Osteoblast (primary cell): Measurements from ENCODE around the gene ALKBH4. TPM values are rescaled to one million over a fixed set of nuclear protein-coding genes. Genes with fewer than 3 reads are reported as not detected.

Experiments used
- DNase-seq: peaks from one replicate; pipeline ENCODE4 v3.0.0; 2011; ENCODE audit warnings: low spot score, mixed read lengths; ENCODE audit not compliant: insufficient read length; ENCODE audit errors: missing footprints
- H2AFZ ChIP-seq: 2 replicates; pipeline ENCODE4 v1.6.0; 2011; ENCODE audit warnings: mild to moderate bottlenecking, low read length
- H3K27ac ChIP-seq: 2 replicates; pipeline ENCODE4 v1.5.1; 2011; ENCODE audit warnings: mild to moderate bottlenecking, low read depth, low read length, moderate library complexity
- H3K27me3 ChIP-seq: 2 replicates; pipeline ENCODE4 v1.6.0; 2012; ENCODE audit warnings: mild to moderate bottlenecking, control low read depth, inconsistent platforms, low read length, moderate library complexity; ENCODE audit not compliant: insufficient read depth
- H3K36me3 ChIP-seq: 2 replicates; pipeline ENCODE4 v1.5.1; 2011; ENCODE audit warnings: mild to moderate bottlenecking, low read length, control low read depth, moderate library complexity; ENCODE audit not compliant: insufficient read depth
- H3K4me1 ChIP-seq: 2 replicates; pipeline ENCODE4 v1.5.1; 2011; ENCODE audit warnings: mild to moderate bottlenecking, low read length, control low read depth, moderate library complexity; ENCODE audit not compliant: insufficient read depth
- H3K4me2 ChIP-seq: 2 replicates; pipeline ENCODE4 v1.6.0; 2011; ENCODE audit warnings: mild to moderate bottlenecking, low read length; ENCODE audit not compliant: insufficient read depth
- H3K4me3 ChIP-seq: fragments of 200-600 bp; sonication (generic); 3 replicates; pipeline ENCODE4 v1.5.1; 2012; ENCODE audit warnings: mild to moderate bottlenecking, low read length, inconsistent platforms; ENCODE audit not compliant: insufficient read depth
- H3K79me2 ChIP-seq: 2 replicates; pipeline ENCODE4 v1.6.0; 2012; ENCODE audit warnings: mild to moderate bottlenecking, low read length, control low read depth, inconsistent platforms; ENCODE audit not compliant: insufficient read depth
- H3K9me3 ChIP-seq: 2 replicates; pipeline ENCODE4 v1.5.1; 2011; ENCODE audit warnings: low read depth, low read length, control low read depth
- H4K20me1 ChIP-seq: 2 replicates; pipeline ENCODE4 v1.6.0; 2012; ENCODE audit warnings: mild to moderate bottlenecking, low read length, control low read depth; ENCODE audit not compliant: insufficient read depth
- total RNA-seq: library from RNA; depleted of rRNA; stranded (reverse); fragments of >200 nt; gene quantifications from 2 replicates; pipeline ENCODE4 v1.2.3, GENCODE V29; 2012
- TF ChIP-seq, protein P1 (sequence below): IDR thresholded peaks from 2 replicates; pipeline ENCODE4 v1.5.1; 2011; ENCODE audit warnings: mild to moderate bottlenecking, low read depth, low read length, moderate library complexity; ENCODE audit errors: extremely low read depth

The ALKBH4 gene
- total RNA-seq, 1 donor, result 16.3 TPM

DNA sequence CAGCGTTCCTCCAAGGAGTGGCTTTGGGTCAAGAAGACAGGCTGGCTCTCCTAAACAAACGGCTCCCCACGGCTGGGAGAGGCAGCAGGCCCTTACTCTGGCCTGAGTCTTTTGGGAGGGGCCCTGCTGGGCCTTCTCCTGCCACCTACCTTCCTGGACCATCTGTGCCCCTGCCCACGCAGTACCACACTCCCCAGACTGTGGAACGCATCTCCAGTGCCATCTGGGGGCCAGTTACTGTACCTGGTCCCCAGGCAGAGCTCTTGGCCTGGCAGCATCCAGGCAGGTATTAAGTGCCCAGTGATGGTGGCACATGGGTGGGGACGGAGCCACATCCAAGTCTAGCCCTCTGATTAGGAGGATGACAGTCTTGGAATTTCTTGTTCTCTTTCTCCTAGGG is 14.4 kb downstream of the ALKBH4 start:
- peaks cover 12% of the 10 kb centered on the region for H3K36me3 ChIP-seq
- DNase-seq, result peak; percentile 73
- peaks cover 5% of the 10 kb centered on the region for H4K20me1 ChIP-seq
- no peak overlapping the region for H3K4me3 ChIP-seq
- no peaks in the 10 kb centered on the region for H3K9me3 ChIP-seq
- no peaks in the 10 kb centered on the region for H3K79me2 ChIP-seq
- peaks cover 8% of the 10 kb centered on the region for H3K4me1 ChIP-seq
- no peak overlapping the region for H2AFZ ChIP-seq
- no peaks in the 10 kb centered on the region for H3K27me3 ChIP-seq
- H3K27ac ChIP-seq, result no peak overlapping the region
- TF ChIP-seq, protein P1, sequence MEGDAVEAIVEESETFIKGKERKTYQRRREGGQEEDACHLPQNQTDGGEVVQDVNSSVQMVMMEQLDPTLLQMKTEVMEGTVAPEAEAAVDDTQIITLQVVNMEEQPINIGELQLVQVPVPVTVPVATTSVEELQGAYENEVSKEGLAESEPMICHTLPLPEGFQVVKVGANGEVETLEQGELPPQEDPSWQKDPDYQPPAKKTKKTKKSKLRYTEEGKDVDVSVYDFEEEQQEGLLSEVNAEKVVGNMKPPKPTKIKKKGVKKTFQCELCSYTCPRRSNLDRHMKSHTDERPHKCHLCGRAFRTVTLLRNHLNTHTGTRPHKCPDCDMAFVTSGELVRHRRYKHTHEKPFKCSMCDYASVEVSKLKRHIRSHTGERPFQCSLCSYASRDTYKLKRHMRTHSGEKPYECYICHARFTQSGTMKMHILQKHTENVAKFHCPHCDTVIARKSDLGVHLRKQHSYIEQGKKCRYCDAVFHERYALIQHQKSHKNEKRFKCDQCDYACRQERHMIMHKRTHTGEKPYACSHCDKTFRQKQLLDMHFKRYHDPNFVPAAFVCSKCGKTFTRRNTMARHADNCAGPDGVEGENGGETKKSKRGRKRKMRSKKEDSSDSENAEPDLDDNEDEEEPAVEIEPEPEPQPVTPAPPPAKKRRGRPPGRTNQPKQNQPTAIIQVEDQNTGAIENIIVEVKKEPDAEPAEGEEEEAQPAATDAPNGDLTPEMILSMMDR, result no peak
- no peak overlapping the region for H3K4me2 ChIP-seq

GRCh38 chr7:102449136-102449535 is 15.5 kb downstream of the ALKBH4 start:
- Histone ChIP-seq H3K4me1 (peaks cover 8% of the 10 kb centered on the region), H3K9me3 (no peaks in the 10 kb centered on the region), H3K27ac (no peak overlapping the region), H3K36me3 (peaks cover 17% of the 10 kb centered on the region), H3K79me2 (no peaks in the 10 kb centered on the region), H3K4me2 (no peak overlapping the region), H4K20me1 (peaks cover 5% of the 10 kb centered on the region), H3K4me3 (no peak overlapping the region), H3K27me3 (no peaks in the 10 kb centered on the region), H2AFZ (no peak overlapping the region)
- no peak for DNase-seq
- TF ChIP-seq, protein P1, result no peak

DNA sequence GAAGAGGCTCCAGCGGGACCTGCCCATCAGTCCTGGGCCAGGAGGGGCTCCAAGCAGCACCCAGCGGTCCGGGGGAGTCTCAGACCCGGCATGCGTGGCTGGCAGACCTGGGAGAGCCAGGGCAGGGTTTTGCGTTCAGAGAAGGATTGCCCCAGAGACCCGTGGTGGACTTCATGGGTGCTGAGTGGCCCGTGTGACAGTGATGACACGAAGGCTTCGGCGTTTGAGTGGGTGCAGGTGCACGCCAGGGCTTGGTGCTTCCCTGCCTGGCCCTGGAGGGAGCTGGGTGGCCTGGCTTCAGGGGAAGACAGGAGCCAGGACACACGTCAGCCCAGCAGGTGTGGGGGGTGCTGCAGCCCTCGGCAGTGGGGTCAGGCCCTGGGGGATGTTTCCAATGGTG is 17.4 kb downstream of the ALKBH4 start:
- no peak overlapping the region for H2AFZ ChIP-seq

DNA sequence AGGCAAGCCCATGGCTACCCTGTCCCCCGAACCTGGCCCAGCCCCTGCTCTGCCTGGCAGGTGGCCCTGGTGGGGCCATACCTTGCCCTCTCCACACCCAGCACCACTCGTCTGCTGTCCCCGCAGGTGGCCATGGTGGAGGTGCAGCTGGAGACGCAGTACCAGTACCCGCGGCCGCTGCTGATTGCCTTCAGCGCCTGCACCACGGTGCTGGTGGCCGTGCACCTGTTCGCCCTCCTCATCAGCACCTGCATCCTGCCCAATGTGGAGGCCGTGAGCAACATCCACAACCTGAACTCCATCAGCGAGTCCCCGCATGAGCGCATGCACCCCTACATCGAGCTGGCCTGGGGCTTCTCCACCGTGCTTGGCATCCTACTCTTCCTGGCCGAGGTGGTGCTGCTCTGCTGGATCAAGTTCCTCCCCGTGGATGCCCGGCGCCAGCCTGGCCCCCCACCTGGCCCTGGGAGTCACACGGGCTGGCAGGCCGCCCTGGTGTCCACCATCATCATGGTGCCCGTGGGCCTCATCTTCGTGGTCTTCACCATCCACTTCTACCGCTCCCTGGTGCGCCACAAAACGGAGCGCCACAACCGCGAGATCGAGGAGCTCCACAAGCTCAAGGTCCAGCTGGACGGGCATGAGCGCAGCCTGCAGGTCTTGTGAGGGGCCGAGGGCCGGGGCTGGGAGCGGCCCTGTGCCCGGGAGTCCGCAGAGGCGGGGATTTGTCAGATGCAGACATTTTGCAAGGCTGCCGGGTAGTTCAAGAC is 18.1 kb downstream of the ALKBH4 start:
- no peak overlapping the region for H3K27ac ChIP-seq
- no peaks in the 10 kb centered on the region for H3K9me3 ChIP-seq
- H3K79me2 ChIP-seq, result no peaks in the 10 kb centered on the region
- peaks cover 19% of the 10 kb centered on the region for H3K36me3 ChIP-seq
- TF ChIP-seq, protein P1, result no peak
- H4K20me1 ChIP-seq, result peaks cover 5% of the 10 kb centered on the region
- no peak overlapping the region for H3K4me3 ChIP-seq
- peak; percentile 27 for DNase-seq
- peaks cover 5% of the 10 kb centered on the region for H3K4me1 ChIP-seq
- no peak overlapping the region for H3K4me2 ChIP-seq
- no peaks in the 10 kb centered on the region for H3K27me3 ChIP-seq
- no peak overlapping the region for H2AFZ ChIP-seq

More for the DNA sequence above, 17.4 kb downstream of the ALKBH4 start:
- no peaks in the 10 kb centered on the region for H3K9me3 ChIP-seq
- TF ChIP-seq, protein P1, result no peak
- no peak overlapping the region for H3K4me2 ChIP-seq
- peaks cover 17% of the 10 kb centered on the region for H3K36me3 ChIP-seq
- H3K79me2 ChIP-seq, result no peaks in the 10 kb centered on the region
- peaks cover 5% of the 10 kb centered on the region for H4K20me1 ChIP-seq
- H3K4me3 ChIP-seq, result no peak overlapping the region
- H3K4me1 ChIP-seq, result peaks cover 8% of the 10 kb centered on the region
- H3K27me3 ChIP-seq, result no peaks in the 10 kb centered on the region
- no peak overlapping the region for H3K27ac ChIP-seq
- peak; percentile 75 for DNase-seq
